LNCaP clone FGC (cell line): Measurements from ENCODE around the gene KRT33A.
"Not testable (repeated sequence)": the region's sequence is repeated elsewhere in the genome, so short reads cannot be mapped to it uniquely, and the experiment has no call there.

Source experiments
- DNase-seq: peaks from one replicate; pipeline ENCODE4 v3.0.0-alpha.2; 2011; ENCODE audit warnings: low read depth
- H3K4me3 ChIP-seq: 2 replicates; pipeline ENCODE4 v1.5.1; 2011; ENCODE audit warnings: mild to moderate bottlenecking, low read depth, low read length, control low read depth
- TF ChIP-seq, protein P1 (sequence below): IDR thresholded peaks from 2 replicates; pipeline ENCODE4 v1.5.1; 2012; ENCODE audit warnings: mild to moderate bottlenecking; ENCODE audit not compliant: control insufficient read depth, insufficient read depth; ENCODE audit errors: extremely low read depth

Gene KRT33A

DNA sequence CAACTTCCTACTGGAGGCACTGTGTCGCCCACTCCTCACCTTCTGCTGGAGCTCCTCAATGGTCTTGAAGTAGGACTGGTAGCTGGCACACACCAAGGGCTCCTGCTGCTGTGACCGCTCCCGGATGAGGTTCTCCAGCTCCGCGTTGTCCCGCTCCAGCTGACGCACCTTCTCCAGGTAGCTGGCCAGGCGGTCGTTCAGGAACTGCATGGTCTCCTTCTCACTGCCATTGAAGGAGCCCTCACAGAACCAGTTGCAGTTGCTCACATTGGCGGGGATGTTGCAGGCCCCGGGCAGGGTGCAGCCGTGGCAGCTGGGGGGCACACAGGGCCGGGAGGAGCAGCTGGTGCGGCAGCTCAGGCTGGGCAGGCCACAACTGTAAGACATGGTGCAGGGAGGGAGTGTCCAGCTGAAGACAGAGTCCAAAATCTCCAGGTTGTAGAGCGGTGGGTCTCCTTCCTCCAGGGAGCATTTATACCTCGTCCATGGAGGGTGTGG is at the start of gene KRT33A:
Gene KRT33A, minus strand, starts transcription at position 448 of the 498 bp plus-strand sequence. Its CDS starts 61 bp downstream, at position 387.
- DNase-seq, H3K4me3 ChIP-seq: not testable (repeated sequence)

GRCh38 chr17:41396996-41397660 is 46.5 kb upstream of the KRT33A start, which contains the start of gene KRT31:
TSS of gene KRT31 (minus strand) at chr17:41397608. CDS start at chr17:41397539, 69 bp downstream.
- TF ChIP-seq, protein P1, sequence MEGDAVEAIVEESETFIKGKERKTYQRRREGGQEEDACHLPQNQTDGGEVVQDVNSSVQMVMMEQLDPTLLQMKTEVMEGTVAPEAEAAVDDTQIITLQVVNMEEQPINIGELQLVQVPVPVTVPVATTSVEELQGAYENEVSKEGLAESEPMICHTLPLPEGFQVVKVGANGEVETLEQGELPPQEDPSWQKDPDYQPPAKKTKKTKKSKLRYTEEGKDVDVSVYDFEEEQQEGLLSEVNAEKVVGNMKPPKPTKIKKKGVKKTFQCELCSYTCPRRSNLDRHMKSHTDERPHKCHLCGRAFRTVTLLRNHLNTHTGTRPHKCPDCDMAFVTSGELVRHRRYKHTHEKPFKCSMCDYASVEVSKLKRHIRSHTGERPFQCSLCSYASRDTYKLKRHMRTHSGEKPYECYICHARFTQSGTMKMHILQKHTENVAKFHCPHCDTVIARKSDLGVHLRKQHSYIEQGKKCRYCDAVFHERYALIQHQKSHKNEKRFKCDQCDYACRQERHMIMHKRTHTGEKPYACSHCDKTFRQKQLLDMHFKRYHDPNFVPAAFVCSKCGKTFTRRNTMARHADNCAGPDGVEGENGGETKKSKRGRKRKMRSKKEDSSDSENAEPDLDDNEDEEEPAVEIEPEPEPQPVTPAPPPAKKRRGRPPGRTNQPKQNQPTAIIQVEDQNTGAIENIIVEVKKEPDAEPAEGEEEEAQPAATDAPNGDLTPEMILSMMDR, result no peak
- H3K4me3 ChIP-seq, result no peak within 1 kb of the TSS
- no peak for DNase-seq

- H3K4me3 ChIP-seq, result no peak overlapping the region
- no peak for DNase-seq
- TF ChIP-seq, protein P1, result no peak
Observed at GRCh38 chr17:41396340-41396739, 45.7 kb upstream of the KRT33A start.

GRCh38 chr17:41395611-41396010 is 45.0 kb upstream of the KRT33A start:
- no peak for DNase-seq
- H3K4me3 ChIP-seq, result no peak overlapping the region
- TF ChIP-seq, protein P1, result no peak

- H3K4me3 ChIP-seq, DNase-seq: not testable (repeated sequence)
Observed at GRCh38 chr17:41395044-41395443, 44.4 kb upstream of the KRT33A start.

DNA sequence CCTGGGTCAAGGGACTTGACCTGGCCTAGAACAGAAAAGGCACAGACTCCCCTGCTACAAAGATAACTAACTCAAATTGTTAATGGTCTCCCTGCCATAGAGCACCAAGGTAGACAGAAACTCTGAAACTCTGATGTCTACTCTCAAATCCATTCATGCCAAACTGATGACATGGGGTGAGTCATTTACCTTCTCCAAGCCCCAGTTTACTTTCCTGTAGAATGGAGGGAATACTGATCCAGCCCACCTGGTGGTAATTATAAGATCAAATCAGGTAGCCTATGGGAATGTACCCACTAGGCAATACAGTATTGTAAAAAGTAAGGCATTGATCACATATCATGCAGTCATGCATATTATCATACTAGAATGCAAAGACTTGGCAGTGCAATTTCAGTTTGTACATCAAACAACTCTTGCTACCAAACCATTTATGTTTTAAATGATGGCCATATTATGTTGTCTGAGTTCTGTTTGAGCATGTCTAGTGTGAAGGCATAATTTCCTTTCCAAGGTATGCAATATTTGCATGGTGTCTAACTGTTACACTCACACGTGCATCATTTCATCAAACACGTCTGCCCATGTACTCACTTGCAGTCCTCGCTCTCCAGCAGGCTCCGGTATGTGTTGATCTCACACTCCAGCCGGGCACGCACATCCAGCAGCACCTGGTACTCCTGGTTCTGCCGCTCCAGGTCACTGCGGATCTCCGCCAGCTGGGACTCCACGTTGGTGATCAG is 43.8 kb upstream of the KRT33A start:
- no peak overlapping the region for H3K4me3 ChIP-seq
- no peak for DNase-seq
- TF ChIP-seq, protein P1, result no peak

DNA sequence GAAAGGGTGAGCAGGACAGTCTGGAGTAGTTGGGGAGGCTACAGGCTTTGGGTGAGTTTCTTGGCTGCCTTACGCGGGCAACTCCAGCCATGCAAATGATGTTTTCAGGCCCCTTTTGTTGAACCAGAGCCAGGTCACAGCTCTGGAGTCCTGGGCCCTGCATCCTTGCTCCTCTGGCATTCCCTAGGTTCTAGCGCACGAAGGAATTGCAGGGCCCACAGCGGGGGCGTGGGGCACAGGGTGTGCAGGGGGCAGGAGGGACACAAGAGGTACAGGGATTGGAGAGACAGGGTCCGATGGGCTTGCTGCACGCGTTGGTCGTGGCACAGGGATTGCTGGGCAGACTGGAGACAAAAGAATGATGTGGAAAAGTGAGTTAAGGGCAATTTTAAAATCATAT is 43.2 kb upstream of the KRT33A start:
- no peak overlapping the region for H3K4me3 ChIP-seq
- TF ChIP-seq, protein P1, result no peak
- DNase-seq, result no peak
